ENCODE results near the gene CDK16. TPM values are rescaled to one million over a fixed set of nuclear protein-coding genes. Genes with fewer than 3 reads are reported as not detected.

The CDK16 gene
- polyA plus RNA-seq, 1 donor from 2014 or later: 99.0 TPM

- Histone ChIP-seq H3K9me3 (ENCODE audit: low read length) (no peaks in the 10 kb centered on the region), H3K9ac (ENCODE audit: low read length) (no peak overlapping the region), H3K9me2 (ENCODE audit: insufficient read depth, low read length) (no peaks in the 10 kb centered on the region), H3F3A (ENCODE audit: insufficient read depth, low read length, poor library complexity, severe bottlenecking) (no peaks in the 10 kb centered on the region), H3K27me3 (ENCODE audit: insufficient read depth, low read depth, low read length) (no peaks in the 10 kb centered on the region), H4K20me1 (ENCODE audit: insufficient read depth) (peaks cover 11% of the 10 kb centered on the region), H2AFZ (ENCODE audit: low read depth, low read length) (no peak overlapping the region), H3K4me2 (ENCODE audit: low read length) (no peak overlapping the region), H3K79me2 (replicated peaks; ENCODE audit: insufficient read depth, low read length) (peaks cover 18% of the 10 kb centered on the region), H3K4me3 (ENCODE audit: low read length) (no peak overlapping the region), H3K27ac (ENCODE audit: low read length) (no peak overlapping the region), H3K36me3 (ENCODE audit: insufficient read depth, low read length) (no peaks in the 10 kb centered on the region)
- TF ChIP-seq POLR2AphosphoS5 (IDR thresholded peaks at IDR 0.05) (no peak), SMC3 (conservative IDR thresholded peaks at IDR 0.05; ENCODE audit: poor library complexity) (no peak), EZH2 (IDR thresholded peaks at IDR 0.05; ENCODE audit: borderline replicate concordance, insufficient read depth, low read length, poor library complexity, severe bottlenecking) (no peak), RAD21 (conservative IDR thresholded peaks at IDR 0.05) (no peak), CTCF (IDR thresholded peaks at IDR 0.05; ENCODE audit: poor library complexity, severe bottlenecking) (no peak), EP300 (conservative IDR thresholded peaks at IDR 0.05; ENCODE audit: poor library complexity, severe bottlenecking) (no peak), MXI1 (conservative IDR thresholded peaks at IDR 0.05; ENCODE audit: poor library complexity, severe bottlenecking) (no peak), REST (IDR thresholded peaks at IDR 0.05; ENCODE audit: borderline replicate concordance) (no peak), TAF1 (IDR thresholded peaks at IDR 0.05; ENCODE audit: low read depth) (no peak)
These were observed 17.0 kb upstream of the CDK16 start for GRCh38 chrX:47201345-47201944.

- no peak overlapping the region for H2AFZ ChIP-seq (ENCODE audit: low read depth, low read length)
- H3K79me2 ChIP-seq (replicated peaks; ENCODE audit: insufficient read depth, low read length): peaks cover 9% of the 10 kb centered on the region
- H4K20me1 ChIP-seq (ENCODE audit: insufficient read depth): peaks cover 3% of the 10 kb centered on the region
- H3K9ac ChIP-seq (ENCODE audit: low read length): no peak overlapping the region
- no peaks in the 10 kb centered on the region for H3K9me3 ChIP-seq (ENCODE audit: low read length)
- no peak overlapping the region for H3K27ac ChIP-seq (ENCODE audit: low read length)
- TF ChIP-seq REST (IDR thresholded peaks at IDR 0.05; ENCODE audit: borderline replicate concordance) (no peak), EZH2 (IDR thresholded peaks at IDR 0.05; ENCODE audit: borderline replicate concordance, insufficient read depth, low read length, poor library complexity, severe bottlenecking) (no peak), MXI1 (conservative IDR thresholded peaks at IDR 0.05; ENCODE audit: poor library complexity, severe bottlenecking) (no peak), CTCF (IDR thresholded peaks at IDR 0.05; ENCODE audit: poor library complexity, severe bottlenecking) (no peak)
- no peaks in the 10 kb centered on the region for H3K9me2 ChIP-seq (ENCODE audit: insufficient read depth, low read length)
- H3K4me2 ChIP-seq (ENCODE audit: low read length): no peak overlapping the region
- H3K36me3 ChIP-seq (ENCODE audit: insufficient read depth, low read length): no peaks in the 10 kb centered on the region
- H3K27me3 ChIP-seq (ENCODE audit: insufficient read depth, low read depth, low read length): no peaks in the 10 kb centered on the region
- no peak overlapping the region for H3K4me3 ChIP-seq (ENCODE audit: low read length)
- no peaks in the 10 kb centered on the region for H3F3A ChIP-seq (ENCODE audit: insufficient read depth, low read length, poor library complexity, severe bottlenecking)
These were observed 16.2 kb upstream of the CDK16 start for GRCh38 chrX:47202316-47202715.

All from neural cell (in vitro differentiated cells).